ENCODE measurements around the gene COL18A1. TPM values are rescaled to one million over a fixed set of nuclear protein-coding genes. Genes with fewer than 3 reads are reported as not detected.

The COL18A1 gene
- total RNA-seq, 3 donors from 2014 or later (not counting 1 experiment from before 2014, with no cell fraction given) = 12.3 to 22.3 (median 12.7) TPM

- H3K4me1 Mint-ChIP-seq = peaks cover 18 to 20% of the 10 kb centered on the region in 2 donors
- DNase-seq (no peak), ATAC-seq (no peak)
- Histone ChIP-seq H3K27me3 (ENCODE audit: control insufficient read depth, insufficient read depth, low read length) (no peaks in the 10 kb centered on the region), H3K4me1 (ENCODE audit: control insufficient read depth, insufficient read depth, low read length) (peaks cover 22% of the 10 kb centered on the region), H3K4me3 (ENCODE audit: low read length) (no peak overlapping the region), H3K27ac (ENCODE audit: low read length) (no peak overlapping the region), H3K36me3 (ENCODE audit: control insufficient read depth, insufficient read depth, low read length) (no peaks in the 10 kb centered on the region), H3K9me3 (ENCODE audit: control insufficient read depth, insufficient read depth, low read length) (no peaks in the 10 kb centered on the region)
- no peaks in the 10 kb centered on the region for H3K27me3 Mint-ChIP-seq (ENCODE audit: low read depth in 2 of 2)
- intact Hi-C loops (cut with micrococcal nuclease) = no loop called here
- H3K36me3 Mint-ChIP-seq = no peaks in the 10 kb centered on the region
- H3K4me3 Mint-ChIP-seq = no peak overlapping the region
- no peaks in the 10 kb centered on the region for H3K9me3 Mint-ChIP-seq
- H3K27ac Mint-ChIP-seq = no peak overlapping the region
- TF ChIP-seq, protein P1, sequence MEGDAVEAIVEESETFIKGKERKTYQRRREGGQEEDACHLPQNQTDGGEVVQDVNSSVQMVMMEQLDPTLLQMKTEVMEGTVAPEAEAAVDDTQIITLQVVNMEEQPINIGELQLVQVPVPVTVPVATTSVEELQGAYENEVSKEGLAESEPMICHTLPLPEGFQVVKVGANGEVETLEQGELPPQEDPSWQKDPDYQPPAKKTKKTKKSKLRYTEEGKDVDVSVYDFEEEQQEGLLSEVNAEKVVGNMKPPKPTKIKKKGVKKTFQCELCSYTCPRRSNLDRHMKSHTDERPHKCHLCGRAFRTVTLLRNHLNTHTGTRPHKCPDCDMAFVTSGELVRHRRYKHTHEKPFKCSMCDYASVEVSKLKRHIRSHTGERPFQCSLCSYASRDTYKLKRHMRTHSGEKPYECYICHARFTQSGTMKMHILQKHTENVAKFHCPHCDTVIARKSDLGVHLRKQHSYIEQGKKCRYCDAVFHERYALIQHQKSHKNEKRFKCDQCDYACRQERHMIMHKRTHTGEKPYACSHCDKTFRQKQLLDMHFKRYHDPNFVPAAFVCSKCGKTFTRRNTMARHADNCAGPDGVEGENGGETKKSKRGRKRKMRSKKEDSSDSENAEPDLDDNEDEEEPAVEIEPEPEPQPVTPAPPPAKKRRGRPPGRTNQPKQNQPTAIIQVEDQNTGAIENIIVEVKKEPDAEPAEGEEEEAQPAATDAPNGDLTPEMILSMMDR (IDR thresholded peaks at IDR 0.05) = no peak
- WGBS (ENCODE audit: insufficient coverage) = 94% methylated on average over 33 of the region's 33 CpGs
Observed at GRCh38 chr21:45487161-45487806, 82.3 kb downstream of the COL18A1 start.

GRCh38 chr21:45487891-45488600 is 83.1 kb downstream of the COL18A1 start:
- no peak for ATAC-seq
- Mint-ChIP-seq H3K4me1 (peaks cover 13 to 14% of the 10 kb centered on the region in 2 donors), H3K4me3 (no peak overlapping the region), H3K9me3 (no peaks in the 10 kb centered on the region), H3K36me3 (no peaks in the 10 kb centered on the region), H3K27ac (no peak overlapping the region), H3K27me3 (ENCODE audit: low read depth in 2 of 2) (no peaks in the 10 kb centered on the region)
- no peaks in the 10 kb centered on the region for H3K36me3 ChIP-seq (ENCODE audit: control insufficient read depth, insufficient read depth, low read length)
- no peaks in the 10 kb centered on the region for H3K27me3 ChIP-seq (ENCODE audit: control insufficient read depth, insufficient read depth, low read length)
- H3K9me3 ChIP-seq (ENCODE audit: control insufficient read depth, insufficient read depth, low read length) = no peaks in the 10 kb centered on the region
- WGBS (ENCODE audit: insufficient coverage) = 79% methylated on average over 18 of the region's 18 CpGs
- H3K4me1 ChIP-seq (ENCODE audit: control insufficient read depth, insufficient read depth, low read length) = peaks cover 15% of the 10 kb centered on the region
- TF ChIP-seq, protein P1 (IDR thresholded peaks at IDR 0.05) = no peak
- H3K4me3 ChIP-seq (ENCODE audit: low read length) = no peak overlapping the region
- H3K27ac ChIP-seq (ENCODE audit: low read length) = no peak overlapping the region
- no peak for DNase-seq
- intact Hi-C loops (cut with micrococcal nuclease) = no loop called here

GRCh38 chr21:45488931-45489721 is 84.2 kb downstream of the COL18A1 start:
- Histone ChIP-seq H3K27ac (ENCODE audit: low read length) (no peak overlapping the region), H3K27me3 (ENCODE audit: control insufficient read depth, insufficient read depth, low read length) (no peaks in the 10 kb centered on the region), H3K36me3 (ENCODE audit: control insufficient read depth, insufficient read depth, low read length) (no peaks in the 10 kb centered on the region), H3K9me3 (ENCODE audit: control insufficient read depth, insufficient read depth, low read length) (no peaks in the 10 kb centered on the region), H3K4me3 (ENCODE audit: low read length) (no peak overlapping the region), H3K4me1 (ENCODE audit: control insufficient read depth, insufficient read depth, low read length) (peaks cover 7% of the 10 kb centered on the region)
- Mint-ChIP-seq H3K36me3 (no peaks in the 10 kb centered on the region), H3K27me3 (ENCODE audit: low read depth in 2 of 2) (no peaks in the 10 kb centered on the region), H3K4me3 (no peak overlapping the region), H3K9me3 (no peaks in the 10 kb centered on the region), H3K4me1 (peaks cover 4 to 5% of the 10 kb centered on the region in 2 donors), H3K27ac (no peak overlapping the region)
- WGBS (ENCODE audit: insufficient coverage) = 92% methylated on average over 36 of the region's 36 CpGs
- no peak for DNase-seq
- intact Hi-C loops (cut with micrococcal nuclease) = no loop called here
- TF ChIP-seq, protein P1 (IDR thresholded peaks at IDR 0.05) = no peak
- no peak for ATAC-seq
